Fibroblast of the aortic adventitia (primary cell): ENCODE results near the gene LYRM4. TPM values are rescaled to one million over a fixed set of nuclear protein-coding genes. Genes with fewer than 3 reads are reported as not detected.

Source experiments
- DNase-seq: peaks from one replicate; pipeline ENCODE4 v3.0.0-alpha.2; 2010; ENCODE audit warnings: low read depth
- H3K4me3 ChIP-seq: 2 replicates; pipeline ENCODE4 v1.5.1; 2011; ENCODE audit warnings: low read depth, mild to moderate bottlenecking, control low read depth, low read length, moderate library complexity
- CTCF ChIP-seq: IDR thresholded peaks from 2 replicates; pipeline ENCODE4 v1.5.1; 2011; ENCODE audit warnings: mild to moderate bottlenecking, low read length, control low read depth, inconsistent platforms; ENCODE audit not compliant: insufficient read depth
- total RNA-seq: library from RNA; depleted of rRNA; stranded (reverse); fragments of >200 nt; gene quantifications from 2 replicates; pipeline ENCODE4 v1.2.3, GENCODE V29; 2012; ENCODE audit warnings: low replicate concordance

Gene LYRM4
- total RNA-seq, 1 donor: 21.2 TPM

GRCh38 chr6:5079692-5080091 lies 181.1 kb downstream of the LYRM4 start:
- H3K4me3 ChIP-seq: no peak overlapping the region
- no peak for TF ChIP-seq CTCF
- DNase-seq: no peak

GRCh38 chr6:5078121-5078669 lies 182.6 kb downstream of the LYRM4 start:
- DNase-seq: no peak
- H3K4me3 ChIP-seq: no peak overlapping the region
- TF ChIP-seq CTCF: no peak

- H3K4me3 ChIP-seq: no peak overlapping the region
- TF ChIP-seq CTCF: no peak
- DNase-seq: no peak
Measured at GRCh38 chr6:5076931-5077330, 183.8 kb downstream of the LYRM4 start.

- no peak for DNase-seq
- no peak overlapping the region for H3K4me3 ChIP-seq
- TF ChIP-seq CTCF: no peak
Measured at GRCh38 chr6:5073992-5074391, 186.8 kb downstream of the LYRM4 start.

GRCh38 chr6:5072440-5072839 lies 188.3 kb downstream of the LYRM4 start:
- H3K4me3 ChIP-seq: no peak overlapping the region
- no peak for DNase-seq
- no peak for TF ChIP-seq CTCF

- no peak for DNase-seq
- TF ChIP-seq CTCF: no peak
- H3K4me3 ChIP-seq: no peak overlapping the region
Measured at GRCh38 chr6:5071216-5071615, 189.5 kb downstream of the LYRM4 start.

- no peak for TF ChIP-seq CTCF
- DNase-seq: no peak
- no peak overlapping the region for H3K4me3 ChIP-seq
Measured at GRCh38 chr6:5068153-5068751, 192.5 kb downstream of the LYRM4 start.
